GOT3 (cell line): ENCODE data around the gene ADGRV1.
"Not testable (repeated sequence)": the region's sequence is repeated elsewhere in the genome, so short reads cannot be mapped to it uniquely, and the experiment has no call there.

Experiments
- DNase-seq: peaks from one replicate; lab custom pipeline; 2025; ENCODE audit warnings: mixed read lengths; lab: John Stamatoyannopoulos, UW

Gene ADGRV1

GRCh38 chr5:90655423-90655822 lies 96.8 kb downstream of the ADGRV1 start:
- DNase-seq = no peak

DNA sequence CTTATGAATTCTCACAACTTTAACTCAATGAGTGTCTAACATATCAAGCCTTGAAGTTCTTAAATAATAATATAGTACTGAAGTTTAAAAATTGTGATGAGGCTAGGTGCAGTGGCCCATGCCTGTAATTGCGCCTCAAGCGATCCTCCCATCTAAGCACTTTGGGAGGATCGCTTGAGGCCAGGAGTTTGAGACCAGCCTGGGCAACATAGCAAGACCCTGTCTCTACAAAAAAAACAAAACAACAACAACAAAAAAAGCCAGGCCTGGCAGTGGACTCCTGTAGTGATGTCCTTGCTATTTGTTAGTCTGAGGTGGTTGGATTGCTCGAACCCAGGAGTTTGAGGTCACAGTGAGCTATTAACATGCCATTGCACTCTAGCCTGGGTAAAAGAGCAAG lies 98.4 kb downstream of the ADGRV1 start:
- no peak for DNase-seq

- DNase-seq = no peak
Measured at GRCh38 chr5:90657788-90658187, 99.2 kb downstream of the ADGRV1 start.

- no peak for DNase-seq
Measured at GRCh38 chr5:90658620-90659019, 100.0 kb downstream of the ADGRV1 start.

- DNase-seq = not testable (repeated sequence)
Measured at GRCh38 chr5:90668079-90668565, 109.5 kb downstream of the ADGRV1 start.

DNA sequence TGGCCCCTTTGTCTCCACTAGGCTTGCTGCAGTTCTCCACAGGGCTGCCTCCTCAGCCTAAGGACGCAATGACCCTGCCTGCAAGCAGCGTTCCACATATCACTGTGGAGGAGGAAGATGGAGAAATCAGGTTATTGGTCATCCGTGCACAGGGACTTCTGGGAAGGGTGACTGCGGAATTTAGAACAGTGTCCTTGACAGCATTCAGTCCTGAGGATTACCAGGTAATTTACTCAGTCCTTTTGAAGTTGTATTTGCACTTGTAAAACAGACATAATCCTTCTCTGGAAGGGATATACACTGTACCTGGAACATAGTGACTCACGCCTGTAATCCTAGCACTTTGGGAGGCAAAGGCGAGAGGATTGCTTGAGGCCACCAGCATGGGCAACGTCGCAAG lies 116.6 kb downstream of the ADGRV1 start:
- DNase-seq = no peak

DNA sequence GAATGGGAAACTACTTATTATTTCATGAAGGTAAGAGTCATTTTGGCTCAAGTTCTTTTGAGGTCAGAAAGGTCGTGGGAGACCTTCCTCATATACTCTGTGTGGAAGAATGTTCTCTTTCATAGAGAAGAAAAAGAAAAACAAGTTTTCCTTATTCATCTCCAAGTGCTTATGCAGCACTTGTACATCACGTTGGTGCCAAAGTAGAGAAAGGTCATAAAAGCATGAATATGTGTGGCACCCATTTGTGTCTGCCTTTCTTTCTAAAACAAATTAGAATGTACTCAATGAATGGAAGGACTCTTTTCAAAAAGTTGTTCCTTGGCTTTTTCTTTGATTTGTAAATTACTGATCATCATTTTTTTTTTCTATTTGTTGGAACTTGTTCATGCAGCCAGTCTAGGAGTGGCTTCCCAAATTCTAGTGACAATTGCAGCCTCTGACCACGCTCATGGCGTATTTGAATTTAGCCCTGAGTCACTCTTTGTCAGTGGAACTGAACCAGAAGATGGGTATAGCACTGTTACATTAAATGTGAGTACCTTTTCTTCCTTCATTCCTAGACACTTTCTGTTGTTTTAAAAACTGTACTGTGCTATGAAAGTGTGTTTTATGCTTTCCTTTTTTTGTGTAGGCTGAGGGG lies 122.4 kb downstream of the ADGRV1 start:
- no peak for DNase-seq

DNA sequence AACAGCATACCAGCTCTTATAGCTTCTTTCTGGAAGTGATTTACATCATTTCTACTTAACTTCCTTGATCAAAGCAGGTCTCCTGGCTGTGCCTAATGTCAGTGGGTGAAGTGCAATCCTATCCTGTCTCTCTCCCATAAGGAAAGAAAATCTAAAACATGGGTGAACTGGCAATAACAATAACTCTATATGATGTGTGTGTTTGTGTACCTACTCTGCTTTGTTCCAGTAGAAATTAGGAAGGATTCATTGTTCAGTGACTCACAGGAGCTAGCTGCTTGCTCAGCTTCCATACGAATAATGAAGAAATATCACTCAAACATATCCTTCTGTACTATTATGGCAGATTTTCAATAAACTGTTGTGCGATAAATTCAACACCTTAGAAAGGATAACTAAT lies 123.7 kb downstream of the ADGRV1 start:
- no peak for DNase-seq

DNA sequence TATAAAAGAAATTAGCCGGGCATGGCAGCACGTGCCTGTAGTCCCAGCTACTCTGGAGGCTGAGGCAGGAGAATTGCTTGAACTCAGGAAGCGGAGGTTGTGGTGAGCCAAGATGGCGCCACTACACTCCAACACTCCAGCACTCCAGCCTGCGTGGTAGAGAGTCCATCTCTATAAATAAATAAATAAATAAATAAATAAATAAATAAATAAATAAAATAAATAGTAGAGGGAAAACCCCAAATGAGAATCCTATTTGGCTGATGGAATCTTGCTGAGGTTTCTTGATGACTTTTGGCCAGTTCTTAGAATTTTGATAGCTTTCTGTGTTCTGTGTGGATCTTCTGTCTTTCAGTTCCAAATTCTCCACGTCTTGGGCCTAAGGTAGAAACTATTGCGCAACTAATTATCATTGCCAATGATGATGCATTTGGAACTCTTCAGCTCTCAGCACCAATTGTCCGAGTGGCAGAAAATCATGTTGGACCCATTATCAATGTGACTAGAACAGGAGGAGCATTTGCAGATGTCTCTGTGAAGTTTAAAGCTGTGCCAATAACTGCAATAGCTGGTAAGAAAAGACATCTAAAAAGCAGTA lies 126.9 kb downstream of the ADGRV1 start:
- no peak for DNase-seq

GRCh38 chr5:90686363-90686762 lies 127.8 kb downstream of the ADGRV1 start:
- DNase-seq = not testable (repeated sequence)

GRCh38 chr5:90687458-90687857 lies 128.9 kb downstream of the ADGRV1 start:
- DNase-seq = not testable (repeated sequence)

DNA sequence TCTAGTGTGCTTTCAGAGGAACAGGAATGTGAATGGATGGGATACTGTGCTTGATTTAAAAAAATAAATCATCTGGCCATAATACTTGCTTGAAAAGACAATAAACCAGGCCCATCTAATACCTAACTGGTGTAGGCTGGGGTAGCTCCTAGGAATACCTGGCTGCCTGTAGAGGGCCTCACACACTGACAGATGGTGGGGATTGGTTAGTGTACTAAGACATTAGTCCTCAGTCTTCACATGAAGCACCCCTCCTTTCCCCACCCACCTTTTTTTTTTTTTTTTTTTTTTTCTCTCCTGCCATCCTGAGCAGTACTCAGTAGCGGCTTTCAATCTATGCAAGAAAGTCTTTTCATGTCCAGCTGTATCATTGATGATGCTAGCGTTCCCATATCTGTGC lies 130.5 kb downstream of the ADGRV1 start:
- DNase-seq = no peak

DNA sequence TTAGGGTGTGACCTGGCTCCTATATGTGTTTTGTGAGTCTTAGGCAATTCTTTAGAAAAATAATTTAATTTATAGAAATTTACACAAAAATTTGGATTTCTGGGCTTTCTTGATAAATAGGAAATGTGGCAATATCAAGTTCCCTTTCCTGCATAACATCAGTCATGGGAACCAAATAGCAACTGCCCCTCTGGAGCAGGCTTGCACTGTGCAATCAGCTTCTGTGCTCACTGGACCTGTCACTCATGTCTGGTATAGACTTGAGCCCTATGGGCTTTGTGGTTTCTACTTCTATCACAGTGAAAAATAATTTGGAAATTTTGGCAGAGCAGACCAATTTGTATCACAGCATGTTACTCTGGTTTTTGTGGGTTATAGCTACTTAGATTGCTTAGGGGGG lies 131.7 kb downstream of the ADGRV1 start:
- no peak for DNase-seq

DNA sequence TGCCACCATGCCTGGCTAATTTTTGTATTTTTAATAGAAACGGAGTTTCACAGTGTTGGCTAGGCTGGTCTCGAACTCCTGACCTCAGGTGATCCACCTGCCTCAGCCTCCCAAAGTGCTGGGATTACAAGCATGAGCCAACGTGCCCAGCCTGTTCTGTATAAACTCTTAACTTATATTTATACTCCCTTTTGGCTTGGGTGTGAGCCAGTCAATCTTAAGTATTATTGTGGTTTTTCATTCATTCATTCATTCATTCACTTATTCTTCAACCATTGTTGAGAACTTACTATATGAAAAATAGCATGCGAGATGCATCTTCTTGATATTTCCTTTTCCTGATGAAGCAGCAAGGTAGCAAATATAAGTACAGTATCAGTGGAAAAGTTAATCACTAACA lies 132.9 kb downstream of the ADGRV1 start:
- no peak for DNase-seq

DNA sequence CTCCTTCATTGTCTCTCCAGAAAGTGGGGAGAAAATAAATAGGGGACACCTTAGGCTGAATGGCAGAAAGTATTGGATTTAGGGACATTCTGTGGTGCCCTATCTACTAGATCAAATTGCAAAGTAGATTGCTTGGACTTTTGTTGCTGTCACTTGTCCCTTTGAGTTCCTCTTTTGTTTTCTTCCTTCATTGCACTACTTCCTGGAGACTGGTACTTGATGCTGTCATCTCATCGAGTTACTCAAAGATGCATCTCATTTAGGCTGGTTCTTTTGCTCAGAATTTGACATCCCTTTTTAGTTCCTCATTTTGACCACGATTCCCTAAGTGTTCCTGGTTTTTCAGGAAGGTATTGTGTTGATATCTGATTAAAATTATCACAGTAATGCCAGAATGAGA lies 137.6 kb downstream of the ADGRV1 start:
- no peak for DNase-seq

GRCh38 chr5:90700299-90700698 lies 141.7 kb downstream of the ADGRV1 start:
- DNase-seq = no peak

GRCh38 chr5:90703932-90704331 lies 145.3 kb downstream of the ADGRV1 start:
- no peak for DNase-seq

- no peak for DNase-seq
Measured at GRCh38 chr5:90707698-90708097, 149.1 kb downstream of the ADGRV1 start.

DNA sequence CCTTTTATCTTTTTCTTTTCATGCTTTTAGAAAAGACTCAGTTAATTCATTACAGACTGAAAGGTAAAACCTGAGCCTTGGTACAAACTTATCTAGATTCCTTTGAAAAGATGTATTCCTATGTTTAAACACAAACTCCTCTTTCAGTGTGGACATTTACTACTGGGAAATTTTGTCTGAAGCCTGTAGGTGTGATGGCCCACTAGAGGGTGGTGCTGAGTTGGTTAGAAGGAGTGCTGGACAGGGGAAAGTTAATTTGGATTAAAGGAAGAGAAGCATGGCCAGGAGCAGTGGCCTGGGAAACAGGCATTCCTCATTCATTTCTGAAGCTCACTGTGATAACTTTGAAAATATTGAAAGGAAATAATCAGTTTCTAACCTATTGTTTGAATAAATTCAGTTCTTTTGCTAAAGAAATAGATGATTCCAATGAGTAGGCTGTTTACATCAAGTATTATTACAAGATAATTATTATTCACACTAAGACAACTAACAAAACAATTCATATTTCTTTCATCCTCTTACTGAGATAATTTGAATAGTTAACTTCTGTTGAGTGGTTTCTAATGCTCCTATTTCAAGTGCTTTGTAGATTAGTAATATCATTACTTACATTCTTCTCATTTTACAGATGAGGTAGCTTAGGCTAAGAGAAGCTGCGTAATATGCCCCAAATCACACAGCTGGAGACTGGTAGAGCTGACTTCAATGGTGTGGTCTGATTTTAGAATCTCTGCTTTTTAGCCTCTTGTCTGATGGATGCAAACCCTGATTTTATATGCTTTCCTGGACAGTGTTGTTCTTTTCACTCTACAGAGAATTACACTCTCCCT lies 150.9 kb downstream of the ADGRV1 start:
- DNase-seq = no peak

GRCh38 chr5:90718387-90718786 lies 159.8 kb downstream of the ADGRV1 start:
- no peak for DNase-seq

DNA sequence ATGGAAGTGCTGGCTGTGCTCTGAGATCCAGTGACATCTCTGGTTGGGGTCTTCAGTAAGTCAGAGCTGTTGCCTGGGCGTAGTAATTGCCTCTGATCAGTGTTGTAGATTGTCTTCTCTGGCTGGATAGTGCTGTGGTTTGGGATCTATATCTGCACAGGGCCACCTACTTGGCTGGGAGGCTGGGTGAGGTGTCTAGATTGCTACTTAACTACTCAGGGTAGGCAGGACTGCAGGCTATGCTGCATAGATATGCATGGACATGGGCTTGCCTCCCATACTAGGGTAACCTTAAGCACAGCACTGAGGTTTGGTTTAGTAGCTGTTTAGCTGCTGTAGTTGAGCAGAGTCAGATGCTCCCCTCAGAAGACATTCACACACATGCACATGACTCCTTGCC lies 181.0 kb downstream of the ADGRV1 start:
- DNase-seq = no peak

DNA sequence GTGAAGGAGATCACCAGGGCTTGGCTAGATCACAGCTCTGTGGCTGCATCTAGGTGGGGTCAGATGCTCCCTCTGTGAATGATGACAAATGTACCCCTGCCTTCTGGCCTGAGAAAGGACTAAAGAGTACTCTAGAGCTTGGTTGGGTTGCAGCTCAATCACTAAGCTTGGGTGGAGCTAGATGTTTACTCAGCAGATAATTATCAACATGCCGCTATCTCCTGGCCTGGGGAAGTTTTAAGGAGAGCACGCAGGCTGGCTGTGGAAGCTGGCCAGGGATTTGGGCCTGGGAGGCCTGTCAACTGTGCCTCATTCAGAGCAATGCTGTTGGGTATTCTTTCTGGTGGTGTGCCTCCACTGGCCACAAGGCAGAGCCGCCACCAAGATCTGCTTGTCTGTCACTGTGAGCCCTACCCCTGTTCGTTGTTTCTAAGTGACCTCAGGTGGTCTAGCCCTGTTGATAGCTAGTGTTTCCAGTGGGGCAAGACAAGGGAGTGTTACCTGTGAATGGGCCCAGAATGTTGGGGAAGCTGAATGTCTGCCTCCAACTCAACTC lies 181.7 kb downstream of the ADGRV1 start:
- DNase-seq = no peak
